SK-N-MC (cell line): Measurements from ENCODE around the gene LRP10.

Source experiments
- EZH2 ChIP-seq: fragments of 200-600 bp; sonication (generic); IDR thresholded peaks from one replicate; pipeline ENCODE4 v1.6.1; 2017; ENCODE audit warnings: antibody characterized with exemption
- FOXP2 ChIP-seq: optimal IDR thresholded peaks from 2 replicates; pipeline ENCODE3; 2011; ENCODE audit warnings: mild to moderate bottlenecking, moderate library complexity; ENCODE audit not compliant: insufficient read depth; ENCODE audit errors: extremely low read length, control extremely low read depth
- POLR2AphosphoS5 ChIP-seq: IDR thresholded peaks from 2 replicates; pipeline ENCODE4 v1.6.1; 2012; ENCODE audit warnings: mild to moderate bottlenecking, low read depth, low read length, borderline replicate concordance

DNA sequence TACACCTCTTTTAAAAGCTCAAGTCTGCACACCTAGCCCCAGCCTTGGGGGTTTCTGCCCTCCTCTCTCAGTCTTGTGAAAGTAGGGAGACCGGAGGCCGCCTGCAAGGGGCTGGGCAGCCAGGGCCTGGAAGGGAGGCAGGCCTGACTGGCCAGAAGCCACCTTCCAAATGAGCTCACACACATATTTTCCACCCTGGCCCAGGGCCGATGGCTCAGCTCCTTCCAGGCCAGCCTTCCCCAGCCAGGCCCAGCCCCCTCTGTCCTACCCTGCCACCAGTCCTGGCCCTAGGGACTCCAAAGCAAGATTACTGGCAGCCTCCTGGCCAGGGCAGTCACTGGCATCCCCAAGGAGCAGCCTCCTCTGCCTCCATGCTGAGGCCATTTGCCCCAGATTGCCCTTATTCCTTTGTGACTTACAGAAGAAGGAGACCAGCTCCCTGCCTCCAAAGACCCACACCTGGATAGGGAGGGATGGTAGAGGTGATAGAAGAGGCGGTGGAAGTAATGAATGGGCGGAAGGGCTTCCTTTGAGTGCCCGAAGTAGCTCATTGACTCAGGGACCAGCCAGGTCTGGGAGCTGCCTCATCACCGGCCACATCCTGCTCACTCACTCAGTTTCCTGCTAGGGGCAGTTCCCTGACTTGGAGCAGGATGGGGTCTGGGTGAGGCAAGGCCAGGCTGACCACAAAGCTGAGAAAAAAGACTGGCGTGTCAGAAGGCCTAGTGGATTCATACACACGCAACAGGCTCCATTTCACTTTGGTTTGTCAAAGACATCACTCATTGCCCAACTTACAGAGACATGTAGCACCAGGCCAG, 20.4 kb upstream of the LRP10 start:
- no peak for TF ChIP-seq EZH2
- no peak for TF ChIP-seq POLR2AphosphoS5
- TF ChIP-seq FOXP2, result no peak
